Subcutaneous adipose tissue (tissue), 4 donors: ENCODE data around the gene GAS5. TPM values are rescaled to one million over a fixed set of nuclear protein-coding genes. Genes with fewer than 3 reads are reported as not detected.

Experiments used
- total RNA-seq, 4 donors: library from RNA; depleted of rRNA; stranded (reverse); fragments of >200 nt; gene quantifications; one replicate each; pipeline ENCODE4 v1.1.0, GENCODE V29; 2016
- TF ChIP-seq, protein P1 (sequence below): fragments of 450-650 bp; IDR thresholded peaks from one replicate; pipeline ENCODE4 v1.5.1; 2016; ENCODE audit warnings: low read depth, mild to moderate bottlenecking, control low read depth, antibody characterized with exemption, moderate library complexity

The GAS5 gene
- 100 to 1,000 TPM; 330 to 419 (median 355) TPM for total RNA-seq

DNA sequence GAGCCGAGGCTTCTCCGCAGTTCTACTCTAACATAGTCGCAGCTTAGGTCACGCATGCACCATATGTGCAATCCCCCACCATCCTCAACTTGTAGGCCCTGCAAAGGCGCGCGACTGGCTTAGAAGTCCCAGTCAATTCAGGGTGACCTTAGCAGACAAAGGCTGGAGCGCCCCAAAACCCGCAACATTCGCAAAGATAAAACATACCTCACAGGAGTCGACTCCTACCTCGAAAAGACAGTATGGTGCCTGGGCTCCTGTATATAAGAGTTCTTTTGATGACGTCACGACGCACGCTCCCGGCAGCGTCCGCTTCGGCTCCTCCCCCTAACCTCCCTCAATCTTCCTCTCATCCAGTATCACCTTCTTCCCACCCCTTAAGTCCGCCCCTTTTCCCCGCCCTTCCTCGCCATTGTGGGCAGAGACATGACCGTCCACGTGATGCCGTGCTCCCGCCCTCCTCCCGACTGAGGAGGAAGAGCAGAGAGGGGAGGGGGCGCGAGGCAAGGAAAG lies at the start of gene GAS5:
Gene GAS5, minus strand, starts transcription at position 237 of the 513 bp plus-strand sequence.
- TF ChIP-seq, protein P1, sequence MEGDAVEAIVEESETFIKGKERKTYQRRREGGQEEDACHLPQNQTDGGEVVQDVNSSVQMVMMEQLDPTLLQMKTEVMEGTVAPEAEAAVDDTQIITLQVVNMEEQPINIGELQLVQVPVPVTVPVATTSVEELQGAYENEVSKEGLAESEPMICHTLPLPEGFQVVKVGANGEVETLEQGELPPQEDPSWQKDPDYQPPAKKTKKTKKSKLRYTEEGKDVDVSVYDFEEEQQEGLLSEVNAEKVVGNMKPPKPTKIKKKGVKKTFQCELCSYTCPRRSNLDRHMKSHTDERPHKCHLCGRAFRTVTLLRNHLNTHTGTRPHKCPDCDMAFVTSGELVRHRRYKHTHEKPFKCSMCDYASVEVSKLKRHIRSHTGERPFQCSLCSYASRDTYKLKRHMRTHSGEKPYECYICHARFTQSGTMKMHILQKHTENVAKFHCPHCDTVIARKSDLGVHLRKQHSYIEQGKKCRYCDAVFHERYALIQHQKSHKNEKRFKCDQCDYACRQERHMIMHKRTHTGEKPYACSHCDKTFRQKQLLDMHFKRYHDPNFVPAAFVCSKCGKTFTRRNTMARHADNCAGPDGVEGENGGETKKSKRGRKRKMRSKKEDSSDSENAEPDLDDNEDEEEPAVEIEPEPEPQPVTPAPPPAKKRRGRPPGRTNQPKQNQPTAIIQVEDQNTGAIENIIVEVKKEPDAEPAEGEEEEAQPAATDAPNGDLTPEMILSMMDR = no peak

DNA sequence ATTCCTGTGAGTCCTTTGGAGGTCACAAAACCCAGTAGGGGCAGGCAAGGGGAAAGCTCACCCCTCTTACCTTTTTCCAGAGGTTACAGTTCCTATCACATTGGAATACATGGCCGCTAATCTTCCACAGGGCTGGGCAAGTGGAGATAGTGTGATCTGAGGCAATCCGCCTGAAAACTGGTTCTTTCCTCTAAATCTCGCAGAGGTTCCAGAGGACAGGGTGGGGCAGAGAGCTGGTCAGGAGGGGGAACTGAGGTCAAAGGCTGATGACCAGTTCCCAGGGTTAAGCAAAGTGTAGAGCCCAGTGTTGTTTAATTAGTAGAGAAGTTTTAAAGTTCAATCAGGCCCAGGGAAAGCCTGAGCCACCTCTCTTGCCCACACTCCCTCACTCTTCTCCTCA lies 49.4 kb upstream of the GAS5 start, which contains the start of gene SERPINC1:
Gene SERPINC1, minus strand, starts transcription at position 179 of the 400 bp plus-strand sequence. Its CDS starts 68 bp downstream, at position 111.
- TF ChIP-seq, protein P1 = no peak

DNA sequence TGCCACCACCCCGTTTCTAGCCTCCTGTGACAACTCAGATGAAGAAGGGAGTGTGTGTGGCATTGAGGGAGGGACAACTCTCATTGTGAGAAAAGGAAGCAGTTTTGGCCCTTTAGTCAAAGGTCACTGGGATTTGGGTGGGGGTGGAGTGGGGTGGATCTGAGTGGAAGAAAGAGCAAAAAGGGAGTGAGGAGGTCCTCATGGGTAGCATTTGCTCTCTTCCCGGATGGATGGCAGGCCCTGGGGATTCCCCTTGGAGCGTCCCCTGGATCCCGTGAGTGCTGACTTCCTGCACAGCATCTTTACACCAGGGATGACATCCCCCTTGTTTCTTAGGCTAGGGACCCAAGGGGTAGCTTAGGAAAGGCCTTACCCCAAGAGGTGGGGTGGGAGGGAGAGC lies 48.9 kb upstream of the GAS5 start:
- TF ChIP-seq, protein P1 = no peak

DNA sequence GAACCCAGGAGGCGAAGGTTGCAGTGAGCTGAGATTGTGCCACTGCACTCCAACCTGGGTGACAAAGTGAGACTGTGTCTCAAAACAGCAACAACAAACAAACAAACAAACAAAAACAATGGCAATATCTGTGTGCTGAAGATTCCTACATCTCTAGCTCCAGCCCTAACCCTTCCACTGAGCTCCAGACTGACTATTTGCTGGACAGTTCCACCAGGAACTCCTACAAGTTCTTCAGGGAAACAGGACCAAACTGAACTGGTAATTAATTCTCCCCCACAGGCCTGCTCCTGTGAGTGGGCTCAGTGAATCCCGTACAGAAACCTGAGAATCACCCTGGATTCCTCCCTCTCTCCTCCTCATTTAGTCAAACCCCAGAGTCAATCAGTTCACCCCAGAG lies 47.8 kb upstream of the GAS5 start:
- TF ChIP-seq, protein P1 = no peak

DNA sequence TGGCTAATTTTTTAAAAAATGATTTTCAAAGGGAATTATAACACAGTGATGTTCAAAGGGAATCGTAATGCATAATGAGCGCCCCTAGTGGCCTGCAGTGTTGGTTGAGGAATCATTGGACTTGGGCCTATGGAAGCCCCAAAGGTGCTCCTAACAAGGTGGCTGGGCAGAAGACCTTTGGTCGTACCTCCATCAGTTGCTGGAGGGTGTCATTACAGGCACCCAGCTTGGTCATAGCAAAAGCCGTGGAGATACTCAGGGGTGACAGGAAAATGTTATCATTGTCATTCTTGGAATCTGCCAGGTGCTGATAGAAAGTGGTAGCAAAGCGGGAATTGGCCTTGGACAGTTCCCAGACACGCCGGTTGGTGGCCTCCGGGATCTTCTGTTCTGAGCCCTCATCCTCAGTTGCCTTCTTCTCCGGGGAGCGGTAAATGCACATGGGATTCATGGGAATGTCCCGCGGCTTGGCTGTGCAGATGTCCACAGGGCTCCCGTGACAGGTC lies 46.6 kb upstream of the GAS5 start:
- TF ChIP-seq, protein P1 = no peak

DNA sequence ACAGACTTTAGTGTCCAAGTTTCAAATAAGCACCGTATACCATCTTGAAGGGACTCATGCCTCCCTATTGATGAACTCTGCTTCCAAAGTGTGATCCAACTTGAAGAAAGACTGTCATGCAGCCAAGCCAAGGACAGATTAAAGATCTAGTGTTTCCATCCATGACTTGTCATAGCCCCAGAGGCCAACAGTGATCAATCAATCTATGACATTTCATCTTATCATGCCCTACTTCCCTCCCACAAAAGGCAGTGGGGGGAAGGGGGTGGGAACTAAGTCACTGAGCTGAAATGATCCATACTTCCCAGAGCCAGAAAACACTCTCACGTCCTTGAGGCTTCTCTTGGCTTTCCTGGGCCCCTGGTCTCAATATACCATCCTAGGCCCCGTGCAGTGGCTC lies 45.3 kb upstream of the GAS5 start:
- TF ChIP-seq, protein P1 = no peak

DNA sequence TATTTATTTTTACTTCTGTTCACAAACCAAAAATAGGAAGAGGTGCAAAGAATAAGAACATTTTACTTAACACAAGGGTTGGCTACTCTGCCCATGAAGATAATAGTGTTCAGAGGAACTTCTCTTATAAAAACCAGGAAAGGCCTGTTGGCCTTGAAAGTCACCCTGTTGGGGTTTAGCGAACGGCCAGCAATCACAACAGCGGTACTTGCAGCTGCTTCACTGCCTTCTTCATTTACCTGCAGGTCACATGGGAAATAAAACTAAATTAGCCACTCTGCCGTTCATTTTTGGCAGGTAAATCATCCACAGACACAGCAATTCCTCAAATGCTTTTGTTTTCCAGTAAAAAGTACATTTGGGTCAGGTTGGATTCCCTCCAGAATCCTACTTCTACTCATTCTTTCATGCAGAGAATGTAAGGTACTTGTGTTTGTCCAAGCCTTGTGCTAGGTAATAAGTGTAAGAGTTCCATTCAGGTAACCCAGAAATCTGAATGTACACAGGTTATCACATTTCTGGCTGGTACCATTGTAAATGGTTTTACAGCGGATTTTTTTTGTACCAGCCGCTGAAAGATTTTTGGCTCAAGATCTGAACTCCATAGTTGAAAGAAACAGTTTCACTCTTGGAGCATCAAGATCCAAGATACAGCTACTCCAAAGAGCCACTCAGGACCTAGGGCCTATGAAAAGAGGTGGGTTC lies 36.2 kb upstream of the GAS5 start:
- TF ChIP-seq, protein P1 = no peak
